ENCODE results near the gene GALNT16. TPM values are rescaled to one million over a fixed set of nuclear protein-coding genes. Genes with fewer than 3 reads are reported as not detected.
A peak's percentile ranks its signal among the peaks of the same experiment; 100 is the strongest.

Gene GALNT16
- total RNA-seq, 2 experiments from 2014 or later, result not detected

- Mint-ChIP-seq H3K27ac (no peak overlapping the region), H3K4me1 (ENCODE audit: low read depth) (no peaks in the 10 kb centered on the region), H3K36me3 (ENCODE audit: low read depth) (no peaks in the 10 kb centered on the region), H3K4me3 (no peak overlapping the region), H3K27me3 (no peaks in the 10 kb centered on the region), H3K9me3 (no peaks in the 10 kb centered on the region)
- ChIA-PET POLR2A (no interaction called here), CTCF (no interaction called here)
- no peaks in the 10 kb centered on the region for H3K36me3 ChIP-seq (ENCODE audit: insufficient read depth, low read length)
- no peaks in the 10 kb centered on the region for H3K9me3 ChIP-seq (ENCODE audit: control insufficient read depth in 1 of 2, insufficient read depth in 1 of 2, low read length in 2 of 2)
- DNase-seq (peak in 1 of 14 experiments; percentile 14), ATAC-seq (ENCODE audit: poor library complexity) (no peak)
- intact Hi-C loops (cut with DNase I, micrococcal nuclease), result no loop called here
- H3K27me3 ChIP-seq (ENCODE audit: control insufficient read depth in 1 of 2, insufficient read depth in 2 of 2, low read length in 2 of 2), result no peaks in the 10 kb centered on the region
- H3K4me1 ChIP-seq (ENCODE audit: insufficient read depth, low read length), result no peaks in the 10 kb centered on the region
- TF ChIP-seq CTCF (IDR thresholded peaks at IDR 0.05), result no peak
- no peak overlapping the region for H3K27ac ChIP-seq (ENCODE audit: low read depth in 1 of 2, low read length in 2 of 2)
- no peak overlapping the region for H3K4me3 ChIP-seq (ENCODE audit: low read length)
These were observed 65.1 kb downstream of the GALNT16 start for GRCh38 chr14:69325086-69325485.

- CTCF ChIA-PET, result no interaction called here
- H3K36me3 ChIP-seq (ENCODE audit: insufficient read depth, low read length), result no peaks in the 10 kb centered on the region
- intact Hi-C loops (cut with DNase I, micrococcal nuclease), result no loop called here
- POLR2A ChIA-PET, result no interaction called here
- H3K4me1 Mint-ChIP-seq (ENCODE audit: low read depth), result no peaks in the 10 kb centered on the region
- no peaks in the 10 kb centered on the region for H3K9me3 Mint-ChIP-seq
- no peaks in the 10 kb centered on the region for H3K9me3 ChIP-seq (ENCODE audit: control insufficient read depth in 1 of 2, insufficient read depth in 1 of 2, low read length in 2 of 2)
- no peak overlapping the region for H3K4me3 Mint-ChIP-seq
- H3K4me1 ChIP-seq (ENCODE audit: insufficient read depth, low read length), result no peaks in the 10 kb centered on the region
- ATAC-seq (ENCODE audit: poor library complexity) (no peak), DNase-seq (peak in 1 of 14 experiments; percentile 7)
- H3K27me3 Mint-ChIP-seq, result no peaks in the 10 kb centered on the region
- H3K27me3 ChIP-seq (ENCODE audit: control insufficient read depth in 1 of 2, insufficient read depth in 2 of 2, low read length in 2 of 2), result no peaks in the 10 kb centered on the region
- H3K27ac ChIP-seq (ENCODE audit: low read depth in 1 of 2, low read length in 2 of 2), result no peak overlapping the region
- no peak for TF ChIP-seq CTCF (IDR thresholded peaks at IDR 0.05)
- no peaks in the 10 kb centered on the region for H3K36me3 Mint-ChIP-seq (ENCODE audit: low read depth)
- H3K27ac Mint-ChIP-seq, result no peak overlapping the region
- no peak overlapping the region for H3K4me3 ChIP-seq (ENCODE audit: low read length)
These were observed 65.8 kb downstream of the GALNT16 start for GRCh38 chr14:69325646-69326265.

GRCh38 chr14:69326611-69327010, 66.7 kb downstream of the GALNT16 start:
- CTCF ChIA-PET, result no interaction called here

More at GRCh38 chr14:69326611-69327010, 66.7 kb downstream of the GALNT16 start:
- no peaks in the 10 kb centered on the region for H3K9me3 ChIP-seq (ENCODE audit: control insufficient read depth in 1 of 2, insufficient read depth in 1 of 2, low read length in 2 of 2)
- H3K27me3 ChIP-seq (ENCODE audit: control insufficient read depth in 1 of 2, insufficient read depth in 2 of 2, low read length in 2 of 2), result no peaks in the 10 kb centered on the region
- POLR2A ChIA-PET, result no interaction called here
- no peak overlapping the region for H3K27ac ChIP-seq (ENCODE audit: low read depth in 1 of 2, low read length in 2 of 2)
- ATAC-seq (ENCODE audit: poor library complexity), result no peak
- Mint-ChIP-seq H3K27me3 (no peaks in the 10 kb centered on the region), H3K36me3 (ENCODE audit: low read depth) (no peaks in the 10 kb centered on the region), H3K27ac (no peak overlapping the region), H3K9me3 (no peaks in the 10 kb centered on the region), H3K4me1 (ENCODE audit: low read depth) (no peaks in the 10 kb centered on the region), H3K4me3 (no peak overlapping the region)
- no peaks in the 10 kb centered on the region for H3K4me1 ChIP-seq (ENCODE audit: insufficient read depth, low read length)
- peak in 1 of 14 experiments; percentile 8 for DNase-seq
- no peak for TF ChIP-seq CTCF (IDR thresholded peaks at IDR 0.05)
- no peak overlapping the region for H3K4me3 ChIP-seq (ENCODE audit: low read length)
- H3K36me3 ChIP-seq (ENCODE audit: insufficient read depth, low read length), result no peaks in the 10 kb centered on the region
- intact Hi-C loops (cut with DNase I, micrococcal nuclease), result no loop called here

Data from CD4-positive, alpha-beta T cell (primary cell).